Lower leg skin (tissue), 4 donors: ENCODE measurements around the gene ATOH8. TPM values are rescaled to one million over a fixed set of nuclear protein-coding genes. Genes with fewer than 3 reads are reported as not detected.

ENCODE experiments used
- DNase-seq, 2 donors: peaks; one replicate each; pipeline ENCODE4 v3.0.0-alpha.2; 2019; ENCODE audit warnings: low spot score in 2 of 2
- H3K4me3 ChIP-seq: fragments of 200-600 bp; sonication (generic); 2 replicates; pipeline ENCODE4 v1.5.1; 2017; ENCODE audit warnings: mild to moderate bottlenecking, low read depth; ENCODE audit not compliant: poor library complexity, severe bottlenecking
- CTCF ChIP-seq, 3 donors: fragments of 450-650 bp; IDR thresholded peaks; one replicate each; pipeline ENCODE4 v1.5.1; 2016; ENCODE audit warnings: antibody characterized with exemption in 3 of 3, mild to moderate bottlenecking in 3 of 3, moderate library complexity in 2 of 3
- POLR2A ChIP-seq, 2 donors: fragments of 450-650 bp; IDR thresholded peaks; one replicate each; pipeline ENCODE4 v1.6.1; 2016 to 2017; ENCODE audit warnings: antibody characterized with exemption in 2 of 2, mild to moderate bottlenecking in 1 of 2, moderate library complexity in 1 of 2
- WGBS, 2 donors: methylation state at CpG; one replicate each; pipeline ENCODE4 v1.1.5; 2018; 5-methylcytosine and 5-hydroxymethylcytosine counted together
- intact Hi-C: fragments of 100-400 bp; cut with DNase I; formaldehyde crosslinking; loops from one replicate; pipeline ENCODE4 v1.15.0; 2023; ENCODE audit warnings: low total_unique reads
- total RNA-seq, 4 donors: library from RNA; depleted of rRNA; stranded (reverse); fragments of >200 nt; gene quantifications; one replicate each; pipeline ENCODE4 v1.1.0, GENCODE V29; 2016

Gene ATOH8
- total RNA-seq, 4 donors from 2014 or later: 27.3 to 79.8 (median 33.7) TPM

GRCh38 chr2:85755122-85756027 is 1.6 kb downstream of the ATOH8 start:
- DNase-seq: no peak
- intact Hi-C loops: loop anchor here (10.0 kb wide), 1 partner anchor 59 kb away; no protein-coding TSS in a partner anchor
- peak overlapping the region; percentile 67 for H3K4me3 ChIP-seq
- 1 to 2% methylated on average over 28 to 33 of the region's 33 CpGs for WGBS, 2 donors
- TF ChIP-seq POLR2A (IDR thresholded peaks at IDR 0.05) (no peak), CTCF (IDR thresholded peaks at IDR 0.05) (no peak)

DNA sequence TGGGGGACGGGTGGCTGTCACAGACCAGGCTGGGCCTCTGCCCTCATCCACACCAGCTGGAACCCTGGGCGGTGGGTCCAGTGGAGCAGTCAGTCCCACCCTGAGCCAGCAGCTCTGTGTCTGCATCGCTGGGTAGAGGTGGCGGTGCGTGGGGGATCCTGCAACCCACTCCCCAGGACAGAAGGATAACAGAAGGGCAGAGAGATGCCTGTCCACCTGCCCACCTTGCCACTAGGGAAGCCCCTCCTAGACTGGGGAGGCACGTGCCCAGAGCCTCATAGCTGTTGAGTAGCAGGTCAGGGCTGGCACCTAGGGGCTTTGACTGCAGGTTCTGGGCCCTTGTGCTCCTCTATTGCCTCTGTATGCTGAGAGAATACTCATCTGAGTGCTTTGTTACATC is 2.4 kb downstream of the ATOH8 start:
- TF ChIP-seq POLR2A (IDR thresholded peaks at IDR 0.05): no peak
- TF ChIP-seq CTCF (IDR thresholded peaks at IDR 0.05): no peak
- intact Hi-C loops: loop anchor here (10.0 kb wide), 1 partner anchor 59 kb away; no protein-coding TSS in a partner anchor
- H3K4me3 ChIP-seq: peak overlapping the region; percentile 67
- WGBS, 2 donors: 74 to 78% methylated on average over 6 of the region's 6 CpGs
- DNase-seq: no peak

DNA sequence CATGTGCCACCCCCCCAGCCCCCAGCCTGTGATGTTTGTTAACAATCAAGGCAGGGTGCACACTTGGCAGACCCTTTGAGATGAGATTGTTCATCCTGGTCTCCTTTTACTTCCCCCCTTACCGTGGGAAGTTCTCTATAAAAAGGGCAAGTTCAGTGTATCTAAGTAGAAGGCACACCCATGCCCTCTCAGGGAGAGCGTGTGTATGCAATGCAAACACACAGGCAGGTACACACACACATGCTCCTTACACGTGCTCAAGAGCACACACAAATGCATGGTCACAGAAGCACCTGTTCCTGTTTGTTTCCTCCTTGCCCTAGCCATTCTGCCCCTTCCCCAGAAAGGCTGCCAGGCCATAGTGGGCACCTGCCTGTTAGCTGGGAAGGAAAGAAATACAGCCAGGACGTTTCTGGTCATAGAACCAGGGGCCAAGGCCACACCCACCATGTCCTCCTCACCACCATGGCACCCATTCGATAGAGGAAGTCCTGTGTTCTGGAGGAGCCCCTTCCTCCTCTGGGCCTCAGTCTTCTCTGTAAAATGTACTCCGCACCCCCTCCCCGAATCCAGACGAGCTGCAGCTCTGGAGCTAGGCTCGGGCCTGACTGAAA is 3.1 kb downstream of the ATOH8 start:
- no peak for DNase-seq
- intact Hi-C loops: loop anchor here (10.0 kb wide), 1 partner anchor 58 kb away; no protein-coding TSS in a partner anchor
- whole genome bisulfite sequencing, 2 donors: 66 to 76% methylated on average over 9 of the region's 9 CpGs
- H3K4me3 ChIP-seq: peak overlapping the region; percentile 67
- TF ChIP-seq POLR2A (IDR thresholded peaks at IDR 0.05): no peak
- TF ChIP-seq CTCF (IDR thresholded peaks at IDR 0.05): no peak

GRCh38 chr2:85757860-85758259 is 4.1 kb downstream of the ATOH8 start:
- DNase-seq: no peak
- TF ChIP-seq POLR2A (IDR thresholded peaks at IDR 0.05): no peak
- TF ChIP-seq CTCF (IDR thresholded peaks at IDR 0.05): no peak
- H3K4me3 ChIP-seq: no peak overlapping the region
- WGBS, 2 donors: 68 to 78% methylated on average over 5 of the region's 5 CpGs
- intact Hi-C loops: loop anchor here (10.0 kb wide), 1 partner anchor 57 kb away; no protein-coding TSS in a partner anchor

- H3K4me3 ChIP-seq: no peak overlapping the region
- no peak for DNase-seq
- TF ChIP-seq CTCF (IDR thresholded peaks at IDR 0.05) (no peak), POLR2A (IDR thresholded peaks at IDR 0.05) (no peak)
- intact Hi-C loops: loop anchor here (10.0 kb wide), 1 partner anchor 56 kb away; no protein-coding TSS in a partner anchor
- WGBS, 2 donors: 79 to 80% methylated on average over 19 of the region's 19 CpGs
Measured at GRCh38 chr2:85758361-85759256, 4.8 kb downstream of the ATOH8 start.
